ENCODE measurements around the gene ABCC6.

DNA sequence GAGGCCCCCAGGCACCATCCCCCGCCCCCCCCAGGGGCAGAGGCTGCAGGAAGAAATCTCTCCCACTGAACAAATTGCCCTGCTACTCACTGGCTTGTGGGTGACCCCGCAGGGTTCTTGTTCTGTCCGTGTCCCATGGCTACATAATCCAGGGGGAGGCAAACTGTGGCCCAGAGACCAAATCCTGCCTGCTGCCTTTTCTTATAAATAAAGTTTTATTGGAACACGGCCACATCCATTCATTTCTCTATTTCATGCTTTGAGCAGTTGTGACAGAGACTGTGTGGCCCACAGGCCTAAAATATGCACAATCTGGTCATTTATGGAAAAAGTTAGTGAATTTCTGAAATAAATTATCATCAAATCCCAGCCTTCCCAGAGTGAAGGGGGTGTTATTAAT, 38.2 kb downstream of the ABCC6 start:
- TF ChIP-seq CTCF (IDR thresholded peaks at IDR 0.05) (no peak), POLR2A (IDR thresholded peaks at IDR 0.05) (no peak)
